ENCODE results near the gene TFAP2D.

Gene TFAP2D

DNA sequence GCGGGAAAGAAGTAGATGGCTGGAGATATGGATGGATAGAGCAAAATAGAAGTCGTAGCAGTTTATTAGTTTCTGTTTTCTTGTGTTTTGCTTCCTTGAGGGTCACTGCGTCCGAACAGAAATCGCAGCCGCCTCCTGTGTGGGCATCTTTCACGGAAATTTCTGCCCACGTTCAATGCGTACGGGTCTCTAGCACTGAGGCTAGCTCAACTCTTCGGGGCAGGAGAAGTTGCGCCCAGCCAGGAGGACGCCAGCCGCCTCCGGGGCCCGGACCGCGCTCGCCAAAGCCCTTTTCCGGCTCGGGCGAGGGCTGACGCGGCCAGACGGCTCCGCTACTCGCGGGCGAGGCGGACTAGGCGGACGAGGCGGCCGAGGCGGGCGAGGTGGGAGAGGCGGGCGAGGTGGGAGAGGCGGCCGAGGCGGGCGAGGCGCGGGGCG lies 106.2 kb downstream of the TFAP2D start:
- no peak for DNase-seq (ENCODE audit: low read depth in 2 of 2)

DNA sequence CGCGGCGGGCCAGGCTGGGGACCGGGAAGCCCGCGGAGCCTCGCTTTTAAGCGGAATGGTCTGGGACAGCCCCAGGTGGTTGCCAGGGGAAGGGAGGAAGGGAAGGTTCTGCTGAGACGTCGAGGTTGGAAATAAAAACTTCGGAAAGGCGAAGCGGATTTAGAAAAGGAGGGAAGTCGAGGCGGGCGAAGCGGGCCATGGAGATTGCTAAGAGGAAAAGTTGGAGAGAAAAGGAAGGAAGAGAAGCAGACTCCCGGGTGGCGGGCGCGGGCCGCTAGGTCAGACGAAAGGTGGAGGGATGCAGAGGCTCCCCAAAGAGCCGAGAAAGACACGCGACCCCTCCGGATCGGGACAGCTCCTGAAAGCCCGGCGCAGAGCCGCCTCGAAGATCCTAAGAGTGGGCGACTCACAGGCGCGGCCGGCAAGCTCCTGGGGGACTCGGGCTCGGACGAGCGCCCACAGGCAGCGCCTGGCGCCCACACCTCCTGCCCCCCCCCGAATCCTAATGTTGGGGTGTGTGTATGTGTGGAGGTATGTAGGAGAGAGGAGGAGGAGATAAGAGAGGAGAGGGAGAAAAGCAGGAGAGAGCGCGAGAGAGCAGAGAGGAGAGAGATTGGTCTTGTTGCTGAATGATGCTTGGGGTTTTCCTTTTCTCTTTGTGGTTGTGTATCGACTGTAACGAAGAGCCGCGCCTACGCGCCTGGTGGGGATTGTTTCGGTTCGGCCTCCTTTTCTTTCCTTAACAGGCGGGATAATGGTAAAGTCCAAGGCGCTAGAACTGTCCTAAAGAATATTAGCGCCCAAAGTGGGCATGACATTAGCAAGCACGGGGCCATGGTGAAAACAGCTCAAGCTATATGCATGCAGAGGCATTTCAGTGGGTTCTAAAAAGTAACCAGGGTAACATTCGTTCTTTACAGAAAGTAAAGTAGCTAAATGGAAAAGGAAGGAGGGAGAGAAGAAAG lies 106.9 kb downstream of the TFAP2D start:
- no peak for DNase-seq (ENCODE audit: low read depth in 2 of 2)

DNA sequence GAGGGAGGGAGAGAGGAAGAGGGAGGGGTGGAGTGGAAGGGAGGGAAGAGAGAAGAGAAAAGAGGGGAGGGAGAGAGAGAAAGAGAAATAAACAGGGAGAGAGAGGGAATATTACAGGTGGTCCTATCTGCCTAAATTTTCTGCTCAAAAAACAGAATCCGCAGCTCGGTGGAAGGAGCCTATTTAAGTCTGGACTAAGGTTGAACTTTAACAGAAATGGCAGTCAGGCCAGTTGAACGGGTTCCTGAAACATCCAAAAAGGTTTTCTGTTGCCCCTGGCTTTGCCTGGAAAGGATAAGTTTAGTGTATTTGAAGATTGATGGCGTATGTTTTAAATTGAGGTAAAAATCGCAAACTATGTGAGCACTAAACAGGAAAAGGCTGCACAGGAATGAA lies 107.5 kb downstream of the TFAP2D start:
- DNase-seq (ENCODE audit: low read depth in 2 of 2), result no peak

DNA sequence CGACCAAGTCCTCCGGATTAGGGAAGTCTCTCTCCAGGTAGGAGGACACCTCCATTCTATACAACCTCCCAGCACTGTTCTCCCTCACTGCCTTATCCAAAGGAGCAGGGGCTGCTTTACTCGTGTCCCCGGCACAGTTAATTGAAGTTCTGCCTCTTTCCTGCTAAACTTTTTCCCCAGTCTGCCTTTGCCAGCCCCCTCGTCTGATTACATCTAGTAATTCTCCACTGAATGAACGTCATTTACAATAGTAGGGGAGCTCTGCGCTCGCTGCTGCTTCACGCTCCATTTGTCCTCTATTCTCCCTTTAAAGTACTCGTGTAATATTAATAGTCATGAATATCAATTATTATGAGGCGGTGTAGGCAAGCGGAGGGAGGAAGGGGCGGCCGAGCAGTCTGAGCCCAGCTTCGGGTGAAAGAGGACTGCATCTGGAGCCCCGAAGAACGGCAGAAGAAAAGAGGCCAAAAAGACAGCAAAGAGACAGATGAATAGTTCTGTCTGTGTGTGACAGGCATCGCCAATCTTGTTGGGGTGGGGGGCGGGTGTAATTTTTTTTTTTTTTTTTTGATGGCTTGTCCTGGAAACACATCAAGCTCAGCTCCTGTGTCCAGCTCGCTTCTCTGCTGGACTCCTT lies 108.2 kb downstream of the TFAP2D start:
- DNase-seq (ENCODE audit: low read depth in 2 of 2), result no peak

DNA sequence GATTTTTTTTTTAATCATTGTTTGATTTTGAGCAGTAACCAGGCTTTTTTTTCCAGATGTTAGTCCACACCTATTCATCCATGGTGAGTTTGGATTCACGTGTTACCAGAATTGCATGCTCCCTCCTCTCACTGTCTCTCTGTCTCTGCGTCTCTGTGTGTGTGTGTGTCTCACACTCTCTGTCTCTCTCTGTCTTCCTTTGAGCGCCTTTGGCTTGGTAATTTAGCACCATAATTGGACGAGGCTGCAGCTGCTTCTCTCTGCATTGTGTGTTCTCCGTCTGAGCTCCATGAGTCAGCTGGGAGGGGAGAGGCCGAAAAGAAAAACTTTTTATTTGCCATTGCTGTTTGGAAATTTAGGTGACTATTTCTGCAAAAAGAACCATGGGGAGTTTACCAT lies 108.8 kb downstream of the TFAP2D start:
- no peak for DNase-seq (ENCODE audit: low read depth in 2 of 2)
